ENCODE measurements around the gene SPOCK1. TPM values are rescaled to one million over a fixed set of nuclear protein-coding genes. Genes with fewer than 3 reads are reported as not detected.

SPOCK1 gene
- total and polyA plus RNA-seq, 2 experiments from 2014 or later, result 5.6 to 10.1 TPM

GRCh38 chr5:137014731-137015130 is 484.4 kb downstream of the SPOCK1 start:
- no peak for TF ChIP-seq EZH2 (IDR thresholded peaks at IDR 0.05; ENCODE audit: borderline replicate concordance)
- no peak for TF ChIP-seq CTCF (IDR thresholded peaks at IDR 0.05; ENCODE audit: poor library complexity)
- TF ChIP-seq EZH2phosphoT487 (IDR thresholded peaks at IDR 0.05; ENCODE audit: low read depth, severe bottlenecking, unreplicated experiment), result no peak
- no peaks in the 10 kb centered on the region for H3K36me3 ChIP-seq (replicated peaks; ENCODE audit: insufficient read depth, low read depth)
- no peaks in the 10 kb centered on the region for H3K79me2 ChIP-seq
- no peak for DNase-seq (ENCODE audit: low spot score)
- H4K20me1 ChIP-seq (ENCODE audit: insufficient read depth, poor library complexity, severe bottlenecking), result no peaks in the 10 kb centered on the region
- H2AFZ ChIP-seq, result no peak overlapping the region
- no peak overlapping the region for H3K4me2 ChIP-seq
- no peaks in the 10 kb centered on the region for H3K9me3 ChIP-seq (ENCODE audit: low read depth)
- 62% methylated on average over 3 of the region's 3 CpGs for WGBS (ENCODE audit: low lambda C conversion rate, missing lambda C conversion rate)
- H3K9me2 ChIP-seq (replicated peaks; ENCODE audit: insufficient read depth), result no peaks in the 10 kb centered on the region
- peaks cover 17% of the 10 kb centered on the region for H3K27me3 ChIP-seq
- no peak overlapping the region for H3K4me3 ChIP-seq
- H3K4me1 ChIP-seq (ENCODE audit: insufficient read depth), result no peaks in the 10 kb centered on the region
- H3K27ac ChIP-seq, result no peak overlapping the region

- Histone ChIP-seq H3K79me2 (no peaks in the 10 kb centered on the region), H2AFZ (no peak overlapping the region), H3K27ac (no peak overlapping the region), H3K27me3 (peaks cover 23% of the 10 kb centered on the region), H3K4me1 (ENCODE audit: insufficient read depth) (no peaks in the 10 kb centered on the region), H3K9me2 (replicated peaks; ENCODE audit: insufficient read depth) (no peaks in the 10 kb centered on the region), H3K4me3 (no peak overlapping the region), H3K4me2 (no peak overlapping the region), H3K36me3 (replicated peaks; ENCODE audit: insufficient read depth, low read depth) (no peaks in the 10 kb centered on the region), H4K20me1 (ENCODE audit: insufficient read depth, poor library complexity, severe bottlenecking) (no peaks in the 10 kb centered on the region), H3K9me3 (ENCODE audit: low read depth) (no peaks in the 10 kb centered on the region)
- TF ChIP-seq EZH2phosphoT487 (IDR thresholded peaks at IDR 0.05; ENCODE audit: low read depth, severe bottlenecking, unreplicated experiment) (no peak), CTCF (IDR thresholded peaks at IDR 0.05; ENCODE audit: poor library complexity) (no peak), EZH2 (IDR thresholded peaks at IDR 0.05; ENCODE audit: borderline replicate concordance) (no peak)
- no peak for DNase-seq (ENCODE audit: low spot score)
- WGBS (ENCODE audit: low lambda C conversion rate, missing lambda C conversion rate), result 70% methylated on average over 3 of the region's 3 CpGs
These were observed 488.9 kb downstream of the SPOCK1 start for GRCh38 chr5:137010226-137010625.

- H3K27ac ChIP-seq, result no peak overlapping the region
- no peak for DNase-seq (ENCODE audit: low spot score)
- WGBS (ENCODE audit: low lambda C conversion rate, missing lambda C conversion rate), result 80% methylated on average over 2 of the region's 2 CpGs
- TF ChIP-seq CTCF (IDR thresholded peaks at IDR 0.05; ENCODE audit: poor library complexity) (no peak), EZH2 (IDR thresholded peaks at IDR 0.05; ENCODE audit: borderline replicate concordance) (no peak), EZH2phosphoT487 (IDR thresholded peaks at IDR 0.05; ENCODE audit: low read depth, severe bottlenecking, unreplicated experiment) (no peak)
- peaks cover under 1% of the 10 kb centered on the region for H3K27me3 ChIP-seq
- H3K36me3 ChIP-seq (replicated peaks; ENCODE audit: insufficient read depth, low read depth), result no peaks in the 10 kb centered on the region
- H3K79me2 ChIP-seq, result no peaks in the 10 kb centered on the region
- H3K4me1 ChIP-seq (ENCODE audit: insufficient read depth), result no peaks in the 10 kb centered on the region
- no peak overlapping the region for H2AFZ ChIP-seq
- no peak overlapping the region for H3K4me2 ChIP-seq
- H3K9me3 ChIP-seq (ENCODE audit: low read depth), result no peaks in the 10 kb centered on the region
- H3K9me2 ChIP-seq (replicated peaks; ENCODE audit: insufficient read depth), result no peaks in the 10 kb centered on the region
- H4K20me1 ChIP-seq (ENCODE audit: insufficient read depth, poor library complexity, severe bottlenecking), result no peaks in the 10 kb centered on the region
- H3K4me3 ChIP-seq, result no peak overlapping the region
These were observed 494.8 kb downstream of the SPOCK1 start for GRCh38 chr5:137004279-137004678.

Data from hepatocyte (in vitro differentiated cells).